ENCODE results near the gene UPB1.

UPB1 gene

GRCh38 chr22:24504540-24504939 is 9.4 kb downstream of the UPB1 start:
- DNase-seq (ENCODE audit: low read depth in 2 of 2): no peak

DNA sequence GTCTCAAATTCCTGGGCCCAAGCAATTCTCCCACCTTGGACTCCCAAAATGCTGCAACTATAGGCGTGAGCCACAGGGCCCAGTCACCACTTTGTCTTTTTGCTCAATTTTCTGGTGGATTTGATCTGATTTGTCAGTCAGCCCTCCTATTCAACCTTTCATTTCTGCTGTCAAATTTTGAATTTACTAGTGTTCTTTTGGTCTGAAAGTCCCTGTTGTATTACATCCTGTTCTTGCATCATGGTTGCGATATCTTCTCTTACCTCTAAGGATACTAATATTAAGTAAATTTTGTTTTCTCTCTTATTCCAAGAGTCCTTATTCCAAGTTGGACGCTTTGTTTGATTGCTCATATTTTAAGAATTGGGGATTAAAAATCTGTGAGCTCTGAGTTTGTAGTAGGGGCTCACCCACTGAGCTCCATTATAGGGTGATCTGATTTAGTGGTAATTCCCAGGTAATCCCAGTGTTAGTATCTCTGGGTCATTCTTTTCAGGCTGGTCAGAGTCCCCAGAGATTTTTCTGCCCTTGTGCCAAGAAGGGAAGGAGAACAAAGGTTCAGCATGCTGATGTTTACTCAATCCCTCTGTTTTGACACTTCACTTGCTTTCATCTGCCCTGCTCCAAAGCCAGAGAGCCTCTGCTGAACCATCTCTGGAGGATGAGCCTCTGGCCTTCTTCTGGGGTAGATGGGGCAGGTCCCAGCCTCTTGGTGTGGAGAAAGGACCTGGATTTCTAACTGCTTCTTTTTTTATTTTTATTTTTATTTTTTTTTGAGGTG is 10.0 kb downstream of the UPB1 start:
- DNase-seq (ENCODE audit: low read depth in 2 of 2): no peak

- no peak for DNase-seq (ENCODE audit: low read depth in 2 of 2)
These were observed 11.8 kb downstream of the UPB1 start for GRCh38 chr22:24506802-24507438.

- DNase-seq (ENCODE audit: low read depth in 2 of 2): no peak
These were observed 12.6 kb downstream of the UPB1 start for GRCh38 chr22:24507716-24508115.

DNA sequence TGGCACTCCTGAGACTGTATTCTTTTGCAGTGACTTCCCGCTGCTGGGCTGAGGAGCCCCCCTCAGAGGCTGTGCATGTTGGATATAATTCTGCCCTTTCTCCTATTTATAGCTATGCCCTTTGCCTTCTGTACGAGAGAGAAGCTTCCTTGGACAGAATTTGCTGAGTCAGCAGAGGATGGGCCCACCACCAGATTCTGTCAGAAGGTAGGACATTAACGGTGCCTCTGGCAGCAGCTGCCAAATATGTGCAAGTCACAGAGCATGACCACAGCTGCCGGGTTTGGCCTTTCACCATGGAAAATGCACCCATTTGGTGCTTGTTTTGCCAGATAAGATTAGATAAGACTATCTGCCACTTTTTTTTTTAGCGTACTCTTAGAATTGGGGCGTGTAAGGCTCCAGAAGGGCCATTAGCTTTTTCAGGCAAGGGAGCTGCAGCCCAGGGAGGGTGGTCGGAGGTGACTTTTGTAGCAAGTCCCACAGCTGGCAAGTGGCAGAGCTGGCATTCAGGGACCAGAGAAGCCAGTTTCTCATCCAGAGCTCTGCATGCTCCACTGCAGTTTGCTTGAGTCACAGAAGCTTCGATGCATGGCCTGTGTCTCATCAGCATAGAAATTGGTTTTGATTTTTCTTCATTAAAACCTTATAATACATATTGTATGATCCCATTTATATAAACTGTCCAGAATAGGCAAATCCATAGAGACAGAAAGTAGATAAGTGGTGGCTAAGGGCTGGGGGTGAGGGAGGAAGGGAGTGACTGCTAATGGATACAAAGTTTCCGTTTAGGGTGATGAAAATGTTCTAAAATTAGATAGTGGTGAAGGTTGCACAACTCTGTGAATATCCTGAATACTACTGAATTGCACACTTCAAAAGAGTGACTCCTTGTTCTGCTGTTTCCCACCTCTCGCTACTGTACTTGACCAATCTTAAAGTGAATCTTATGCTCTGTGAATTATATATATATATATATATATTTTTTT is 15.8 kb downstream of the UPB1 start:
- DNase-seq (ENCODE audit: low read depth in 2 of 2): no peak

- no peak for DNase-seq (ENCODE audit: low read depth in 2 of 2)
These were observed 16.9 kb downstream of the UPB1 start for GRCh38 chr22:24512043-24512442.

GRCh38 chr22:24513378-24514240 is 18.5 kb downstream of the UPB1 start:
- no peak for DNase-seq (ENCODE audit: low read depth in 2 of 2)

DNA sequence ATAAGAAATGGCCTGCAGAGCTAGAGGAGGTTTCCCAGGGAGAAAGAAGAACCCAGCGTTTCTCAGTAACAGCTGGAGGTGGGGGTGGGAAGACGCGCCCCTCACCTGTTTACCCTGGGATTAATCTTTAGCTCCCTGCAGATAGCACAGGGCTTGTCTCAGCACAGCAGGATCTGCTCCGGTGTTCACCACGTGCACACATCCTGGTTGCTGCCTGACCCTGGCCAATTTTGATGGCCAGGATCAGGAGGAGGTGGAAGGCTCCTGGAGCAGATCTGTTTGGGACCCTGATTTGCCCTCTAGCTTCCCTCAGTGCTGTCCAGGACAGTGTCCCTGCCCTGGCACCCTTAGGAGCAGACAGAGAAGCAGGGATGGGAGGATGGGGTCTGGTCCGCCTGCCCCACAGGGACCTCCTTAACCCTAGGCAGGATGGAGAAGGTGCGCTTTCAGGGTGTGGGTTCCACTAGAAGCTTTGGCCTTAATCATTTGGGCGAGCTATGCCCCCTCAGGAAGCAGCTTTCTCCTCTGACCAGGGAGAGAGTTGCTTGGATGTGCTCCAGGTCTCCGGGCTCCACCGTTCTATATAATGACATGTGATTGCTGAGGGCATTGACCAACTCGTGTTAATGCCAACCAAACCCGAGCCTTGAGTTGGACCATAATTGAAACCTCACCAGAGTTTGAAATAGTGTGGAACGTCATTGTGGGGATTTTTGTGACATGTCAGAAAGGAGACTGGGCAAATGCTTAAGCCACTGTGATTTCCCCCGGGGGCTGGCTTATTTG is 19.3 kb downstream of the UPB1 start:
- DNase-seq (ENCODE audit: low read depth in 2 of 2): no peak

DNA sequence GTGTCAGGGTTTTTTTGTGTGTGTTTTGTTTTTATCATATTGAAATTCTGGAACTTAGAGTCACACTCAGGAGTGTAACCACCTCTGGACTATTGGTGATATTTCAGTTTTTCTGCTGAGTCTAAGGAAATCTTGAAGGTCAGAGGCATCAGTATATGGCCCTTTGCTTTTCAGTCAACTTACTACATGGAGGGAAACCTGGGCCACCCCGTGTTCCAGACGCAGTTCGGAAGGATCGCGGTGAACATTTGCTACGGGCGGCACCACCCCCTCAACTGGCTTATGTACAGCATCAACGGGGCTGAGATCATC is 19.9 kb downstream of the UPB1 start:
- no peak for DNase-seq (ENCODE audit: low read depth in 2 of 2)

GRCh38 chr22:24516301-24516737 is 21.2 kb downstream of the UPB1 start:
- no peak for DNase-seq (ENCODE audit: low read depth in 2 of 2)

DNA sequence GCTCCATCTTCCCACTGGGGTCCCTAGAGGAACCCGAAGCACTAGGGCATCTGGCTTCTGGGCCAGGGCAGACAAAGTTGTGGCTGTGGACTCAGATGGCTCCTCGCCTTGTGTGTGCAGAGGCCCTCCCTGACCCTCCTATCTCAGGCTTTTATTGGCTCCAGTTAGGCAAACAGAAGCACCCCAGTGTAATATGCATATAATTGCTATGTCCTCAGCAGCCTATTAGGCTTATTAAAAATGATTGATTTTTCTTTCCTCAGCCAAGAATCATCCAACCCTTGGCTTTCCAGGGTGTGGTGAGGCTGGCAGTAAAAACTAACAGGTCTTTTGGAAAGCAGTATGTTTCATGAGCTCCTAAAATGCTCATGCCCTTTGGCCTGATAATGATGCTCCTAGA is 22.3 kb downstream of the UPB1 start:
- no peak for DNase-seq (ENCODE audit: low read depth in 2 of 2)

- DNase-seq (ENCODE audit: low read depth in 2 of 2): no peak
These were observed 23.1 kb downstream of the UPB1 start for GRCh38 chr22:24518228-24518627.

DNA sequence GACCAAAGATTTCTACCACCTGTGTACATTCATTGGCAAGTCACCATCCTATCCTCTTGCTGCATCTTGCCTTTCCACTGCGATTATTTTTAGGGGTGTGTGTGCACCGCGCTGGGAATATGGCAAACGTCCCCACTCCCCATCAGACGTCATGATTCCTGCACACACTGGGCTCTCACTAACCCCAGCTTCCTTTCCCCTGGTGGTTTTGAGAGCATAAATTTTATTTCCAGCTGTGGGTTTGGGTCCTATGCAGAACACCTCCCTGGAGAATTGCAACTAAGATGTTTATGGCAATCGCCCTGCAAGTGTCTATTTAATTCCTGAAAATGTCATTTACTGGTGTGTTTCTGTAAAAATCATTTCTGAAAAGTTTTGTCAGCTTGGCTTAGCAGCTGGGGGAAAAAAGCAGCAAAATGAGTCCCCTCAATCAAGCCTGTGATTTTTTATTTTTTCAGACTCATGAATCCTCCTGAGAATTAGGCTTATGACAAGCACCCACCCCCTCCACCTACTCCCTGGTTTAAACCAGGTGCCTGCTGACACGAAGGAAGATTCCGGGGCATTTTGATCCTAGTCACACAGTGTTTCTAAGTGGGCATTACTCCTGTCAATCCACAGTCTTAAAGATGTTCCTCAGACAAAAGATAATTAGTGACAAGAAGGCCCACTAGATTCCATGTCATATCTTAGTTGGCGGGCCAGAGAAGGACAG is 23.8 kb downstream of the UPB1 start:
- no peak for DNase-seq (ENCODE audit: low read depth in 2 of 2)

DNA sequence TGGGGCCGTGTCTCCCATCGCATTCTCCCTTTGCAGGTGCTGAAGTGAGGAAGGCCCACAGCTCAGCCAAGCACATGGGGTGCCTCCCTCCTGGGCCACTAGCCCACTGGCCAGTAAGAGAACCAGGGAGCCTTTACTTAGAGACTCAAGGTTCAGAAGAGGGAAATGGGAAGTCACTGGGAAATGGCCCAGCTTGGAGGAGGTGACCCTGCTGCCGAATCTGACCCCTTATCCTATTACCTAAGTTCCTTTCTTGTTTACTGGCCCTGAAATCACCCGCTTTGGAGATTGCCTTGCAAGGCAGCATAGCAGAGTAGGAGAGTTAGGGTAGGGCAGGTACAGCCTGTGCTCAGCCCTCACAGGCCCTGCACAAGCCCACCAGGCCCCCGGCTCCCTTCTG is 24.4 kb downstream of the UPB1 start:
- DNase-seq (ENCODE audit: low read depth in 2 of 2): no peak

DNA sequence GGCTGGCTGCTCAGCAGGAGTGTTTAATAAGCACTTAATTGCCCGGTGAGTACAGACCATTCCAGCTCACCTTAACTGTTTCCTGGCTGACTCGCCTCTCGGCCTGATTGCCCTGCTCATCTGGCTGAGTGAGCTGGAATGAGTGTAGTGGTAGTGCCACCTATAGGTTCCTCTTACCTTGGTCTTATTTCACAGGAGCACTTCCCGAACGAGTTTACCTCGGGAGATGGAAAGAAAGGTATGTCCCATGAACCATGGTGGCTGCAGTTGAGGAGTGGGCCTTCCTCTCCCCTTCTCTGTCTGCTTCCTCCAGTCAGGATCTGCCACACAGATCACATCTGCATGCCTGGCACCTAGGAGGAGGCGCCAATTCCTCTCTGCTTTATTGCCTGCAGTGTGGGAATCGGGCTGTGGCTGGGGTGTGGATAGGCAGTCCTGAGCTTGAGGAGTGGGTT is 26.7 kb downstream of the UPB1 start:
- DNase-seq (ENCODE audit: low read depth in 2 of 2): peak in 1 of 2 donors; percentile 3

DNA sequence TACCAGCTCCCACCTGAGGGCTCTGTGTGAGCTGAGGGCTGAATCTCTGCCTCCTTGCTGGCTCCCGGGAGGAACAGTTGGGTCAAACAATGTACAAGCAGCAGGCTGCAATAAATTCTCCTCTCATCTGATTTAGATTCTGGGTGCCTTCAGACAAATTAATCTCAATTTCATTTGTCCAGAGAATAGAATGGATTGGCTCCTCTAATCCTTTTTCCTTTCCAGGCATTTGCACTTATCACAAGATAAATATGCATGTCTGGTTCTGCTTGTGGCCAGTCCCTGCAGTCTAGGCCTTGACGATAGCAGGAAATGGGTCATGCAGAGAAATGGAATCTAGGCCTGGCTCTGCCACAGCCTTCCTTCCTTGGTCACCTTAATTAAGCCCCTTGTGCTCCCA is 28.7 kb downstream of the UPB1 start:
- DNase-seq (ENCODE audit: low read depth in 2 of 2): no peak

DNA sequence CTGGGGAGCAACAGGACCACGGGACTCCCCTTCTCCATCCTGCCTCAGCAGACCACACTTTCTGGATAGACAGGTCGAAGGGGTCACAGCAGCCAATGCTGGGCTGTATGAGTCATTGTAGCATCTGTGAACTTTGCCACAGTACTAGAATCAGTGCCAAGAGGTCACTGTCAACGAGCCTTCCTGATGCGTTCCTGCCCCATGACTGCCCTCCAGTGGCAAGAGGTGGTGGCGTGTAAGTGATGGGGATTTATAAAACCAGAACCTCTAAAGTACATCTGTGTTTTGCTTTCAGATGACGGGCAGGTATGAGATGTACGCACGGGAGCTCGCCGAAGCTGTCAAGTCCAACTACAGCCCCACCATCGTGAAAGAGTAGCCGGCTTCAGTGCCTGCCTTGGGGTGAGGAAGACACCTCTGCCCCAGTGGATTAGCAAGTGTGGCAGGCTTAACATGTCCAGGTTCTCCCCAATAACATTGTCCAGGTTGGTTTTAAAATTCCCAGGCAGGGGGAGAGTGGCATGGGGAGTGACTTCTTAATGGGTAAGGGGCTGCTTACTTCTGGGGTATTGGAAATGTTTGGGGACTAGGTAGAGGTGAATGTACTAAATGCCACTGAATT is 30.4 kb downstream of the UPB1 start:
- DNase-seq (ENCODE audit: low read depth in 2 of 2): peak; percentile 58 to 62

DNA sequence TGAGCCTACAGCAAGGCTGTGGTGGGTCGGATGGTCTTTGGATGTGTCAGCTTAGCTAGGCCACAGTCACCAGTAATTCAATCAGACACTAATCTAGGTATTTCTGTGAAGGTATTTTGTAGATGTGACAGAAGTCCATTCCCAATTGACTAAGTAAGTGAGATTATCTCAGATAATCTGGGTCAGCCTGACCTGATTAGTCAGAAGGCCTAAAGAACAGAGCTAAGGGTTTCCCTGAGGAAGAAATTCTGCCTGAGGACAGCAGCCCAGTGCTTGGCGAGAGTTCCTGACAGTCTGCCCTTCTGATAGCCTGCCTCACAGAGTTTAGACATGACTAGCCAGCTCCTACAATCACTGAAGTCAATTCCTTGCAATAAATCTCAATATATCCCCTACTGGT is 31.1 kb downstream of the UPB1 start:
- no peak for DNase-seq (ENCODE audit: low read depth in 2 of 2)

GRCh38 chr22:24529898-24530297 is 34.8 kb downstream of the UPB1 start:
- no peak for DNase-seq (ENCODE audit: low read depth in 2 of 2)
